GM21515 (cell line): Measurements from ENCODE around the gene PFN1.

Experiments used
- ATAC-seq: cut with Tn5 transposase; IDR thresholded peaks from one replicate; pipeline ENCODE4 v1.9.1; 2021; ENCODE audit not compliant: unreplicated experiment

PFN1 gene

DNA sequence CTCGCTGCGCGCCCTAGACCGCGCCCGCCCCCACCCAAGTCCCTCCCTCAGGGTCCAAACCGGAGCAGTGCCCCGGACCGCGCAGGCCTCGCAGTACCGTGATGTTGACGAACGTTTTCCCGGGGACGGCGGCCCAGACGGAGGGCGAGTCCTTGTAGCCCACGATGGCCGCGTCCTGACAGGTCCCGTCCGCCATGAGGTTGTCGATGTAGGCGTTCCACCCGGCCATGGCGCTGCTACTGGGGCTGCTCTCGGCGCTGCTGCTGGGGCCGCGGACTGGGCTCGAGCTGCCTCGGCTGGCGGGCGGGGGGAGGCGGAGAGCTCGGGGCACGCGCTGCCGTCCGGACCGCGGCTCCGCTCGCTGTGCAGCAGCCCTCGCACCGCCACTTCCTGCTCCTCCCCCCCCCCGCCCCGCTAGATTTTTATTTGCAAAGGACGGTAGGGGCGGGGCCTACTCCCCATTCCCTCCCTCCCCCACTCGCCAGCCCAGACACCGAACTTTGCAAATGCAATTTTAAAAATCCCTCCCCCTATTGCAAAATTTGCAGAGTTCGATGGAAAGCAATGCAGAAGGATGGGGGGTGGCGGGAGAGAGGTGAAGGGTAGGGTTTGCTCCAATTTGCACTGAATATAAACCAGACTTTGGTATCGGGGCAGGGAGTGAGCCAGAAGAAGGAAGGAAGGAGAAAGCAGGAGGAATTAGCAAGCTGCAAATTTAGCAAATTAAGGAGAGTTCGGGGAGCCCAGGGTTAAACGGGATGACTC is at the start of gene PFN1:
PFN1 (minus strand) TSS at position 365 of the 765 bp plus-strand sequence; CDS start at position 229, 136 bp downstream.
- no peak for ATAC-seq

DNA sequence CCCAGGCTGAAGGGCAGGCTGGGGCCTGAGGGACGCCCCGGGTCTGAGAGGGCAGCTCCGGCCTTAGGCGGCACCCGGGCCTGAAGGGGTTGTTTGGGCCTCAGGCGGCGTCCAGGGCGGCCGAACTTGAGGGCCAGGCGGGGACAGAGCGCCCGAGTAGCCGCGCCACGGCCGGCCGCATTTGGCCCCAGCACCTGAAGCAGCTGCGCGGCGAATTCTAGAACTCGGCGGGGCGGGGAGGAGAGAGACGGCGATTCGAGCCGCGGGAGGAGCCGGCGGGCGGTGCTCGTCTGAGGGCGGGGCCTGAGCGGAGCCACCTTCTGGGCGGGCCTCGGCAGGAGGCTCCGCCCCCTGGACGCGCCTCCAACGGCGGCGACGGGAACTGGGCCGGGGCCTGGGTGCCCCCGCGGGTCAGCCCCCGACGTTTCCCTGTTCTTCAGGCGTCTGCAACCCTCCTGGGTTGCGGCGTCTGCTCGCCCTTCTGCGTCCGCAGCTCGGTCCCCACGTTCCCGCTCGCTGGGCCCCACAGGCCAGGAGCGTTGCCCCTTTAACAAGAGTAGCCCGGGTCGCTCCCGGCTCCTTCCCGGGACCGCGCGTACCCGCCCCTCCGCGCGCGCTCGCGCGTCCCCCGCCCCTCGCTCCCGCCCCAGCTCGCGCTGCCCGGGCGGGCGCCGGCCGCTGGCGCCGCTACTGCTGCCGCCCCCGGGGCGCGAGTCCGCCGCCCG is 49.1 kb upstream of the PFN1 start, which contains the start of the genes INCA1 and KIF1C:
INCA1 (minus strand) TSS at position 221 of the 725 bp plus-strand sequence. CDS start 3,085 bp downstream, outside the sequence.
KIF1C (plus strand) TSS at position 649 of the 725 bp plus-strand sequence. CDS start 2,297 bp downstream, outside the sequence.
- ATAC-seq: peak; percentile 83

DNA sequence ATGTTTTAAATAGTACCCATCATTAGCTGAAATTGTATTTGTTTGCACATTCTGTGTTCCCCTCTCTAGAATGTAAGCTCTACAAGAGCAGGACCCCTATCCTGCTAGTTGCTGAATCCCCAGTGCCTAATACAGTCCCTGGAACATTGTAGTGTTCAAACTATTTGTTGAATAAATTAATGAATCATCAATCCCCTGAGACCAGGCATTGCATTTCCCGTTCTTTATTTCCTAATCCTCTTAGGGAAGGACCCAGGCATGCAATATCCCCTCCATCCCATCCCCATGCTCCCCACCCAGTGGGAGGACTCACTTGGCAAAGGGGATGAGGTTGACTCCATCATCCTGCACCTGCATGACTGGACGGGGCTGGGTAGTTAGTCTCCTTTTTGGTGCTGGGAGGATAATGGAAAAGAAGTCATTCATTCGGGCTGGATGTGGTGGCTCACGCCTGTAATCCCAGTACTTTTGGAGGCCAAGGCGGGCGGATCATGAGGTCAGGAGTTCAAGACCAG is 45.8 kb upstream of the PFN1 start:
- ATAC-seq: no peak

DNA sequence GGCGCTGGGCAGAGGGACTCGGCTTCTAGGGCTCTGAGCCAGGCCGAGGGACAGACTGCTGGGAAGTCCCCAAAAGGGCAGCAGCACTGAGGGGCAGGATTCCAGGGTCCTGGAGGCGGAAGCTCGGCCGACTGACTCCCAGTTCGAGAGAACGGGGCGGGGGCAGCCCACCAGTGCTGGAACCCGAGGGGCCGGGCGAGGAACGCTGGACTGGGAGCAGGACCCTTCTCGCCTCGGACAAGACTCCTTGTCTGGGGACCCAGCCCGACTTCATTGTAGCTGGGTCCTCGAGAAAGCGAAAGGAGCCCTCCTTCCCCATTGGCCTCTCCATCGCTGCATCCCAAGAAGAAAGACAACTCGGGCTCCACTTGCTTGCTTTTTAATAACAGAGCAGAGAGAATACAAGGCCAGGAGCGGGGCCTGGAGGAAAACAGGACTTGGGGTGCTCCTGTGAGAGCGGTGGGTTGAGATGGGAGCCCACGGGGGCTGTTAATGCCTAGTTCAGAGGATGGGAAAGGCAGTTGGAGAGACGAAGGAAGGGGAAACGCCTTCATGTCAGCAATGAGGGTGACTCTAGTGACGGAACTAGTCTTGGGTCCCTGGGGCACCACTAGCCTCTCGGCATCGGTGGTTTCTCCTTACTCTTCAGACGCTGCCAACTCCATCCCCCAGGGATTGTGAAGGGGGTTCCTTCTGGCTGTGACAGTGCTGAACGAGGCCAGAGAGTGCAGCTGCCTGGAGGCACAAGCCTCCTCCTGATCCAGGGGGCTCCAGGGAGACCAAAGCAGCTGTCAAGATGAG is 39.6 kb upstream of the PFN1 start:
- ATAC-seq: no peak

DNA sequence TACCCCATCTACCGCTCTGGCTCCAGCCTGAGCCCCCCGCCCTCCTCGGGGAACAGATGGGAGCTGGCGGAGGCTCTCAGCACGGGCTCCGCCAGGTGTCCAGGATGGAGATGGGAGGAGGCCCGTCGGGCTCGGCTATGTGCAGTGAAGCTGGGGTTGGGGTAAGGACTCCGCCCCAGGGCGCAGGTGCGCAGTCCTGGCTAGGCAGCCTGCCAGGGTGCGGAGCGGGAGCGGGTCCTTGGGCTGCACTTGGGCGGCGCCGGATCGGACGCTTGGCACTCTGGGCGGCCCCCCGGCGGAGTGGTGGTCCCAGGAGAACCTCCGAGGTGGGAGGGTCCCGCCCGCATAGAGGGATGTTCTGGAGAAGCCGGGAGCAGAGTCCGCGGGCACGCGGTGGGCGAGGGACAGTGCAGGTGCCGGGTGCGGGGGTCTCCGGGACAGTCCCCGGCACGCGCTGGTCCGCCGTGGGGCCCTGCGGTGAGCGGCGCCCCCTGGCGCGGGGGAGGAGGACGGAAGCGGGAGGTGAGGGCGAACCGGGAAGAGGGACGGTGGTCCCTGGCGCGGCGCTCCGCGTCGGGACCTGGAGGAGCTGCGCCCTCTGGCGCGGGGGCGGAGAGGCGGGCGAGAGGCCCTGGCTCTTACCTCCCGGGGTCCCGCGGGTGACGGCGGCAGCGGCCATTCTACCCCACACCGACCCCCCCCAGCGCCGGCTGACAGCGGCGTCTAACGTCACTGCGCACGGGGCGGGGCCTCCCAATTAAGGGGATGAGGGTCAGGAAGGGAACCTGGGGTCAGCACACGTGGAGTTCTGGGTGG is 38.8 kb upstream of the PFN1 start, which contains the start of gene CAMTA2:
CAMTA2 (minus strand) TSS at position 725 of the 816 bp plus-strand sequence. CDS start 1,453 bp downstream, outside the sequence.
- peak; percentile 57 for ATAC-seq

DNA sequence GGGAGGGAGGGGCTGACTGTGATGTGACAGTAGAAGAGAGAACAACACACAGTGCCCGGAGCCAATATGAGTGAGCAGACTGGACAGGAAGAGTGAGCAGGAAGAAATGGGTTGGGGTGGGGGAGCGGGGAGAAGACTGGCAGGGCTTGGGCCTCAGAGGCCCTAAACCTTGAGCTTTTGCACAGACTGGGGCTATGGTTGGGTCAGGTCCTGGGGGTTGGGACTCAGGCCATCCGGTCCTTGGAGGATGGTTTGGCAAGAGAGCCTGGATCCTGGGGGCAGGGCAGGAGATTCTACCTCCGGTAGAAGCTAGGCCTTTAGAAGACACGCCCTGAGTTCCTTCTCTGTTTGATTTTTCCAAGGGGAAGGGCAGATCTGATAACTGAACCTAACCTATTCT is 38.1 kb upstream of the PFN1 start:
- ATAC-seq: no peak

DNA sequence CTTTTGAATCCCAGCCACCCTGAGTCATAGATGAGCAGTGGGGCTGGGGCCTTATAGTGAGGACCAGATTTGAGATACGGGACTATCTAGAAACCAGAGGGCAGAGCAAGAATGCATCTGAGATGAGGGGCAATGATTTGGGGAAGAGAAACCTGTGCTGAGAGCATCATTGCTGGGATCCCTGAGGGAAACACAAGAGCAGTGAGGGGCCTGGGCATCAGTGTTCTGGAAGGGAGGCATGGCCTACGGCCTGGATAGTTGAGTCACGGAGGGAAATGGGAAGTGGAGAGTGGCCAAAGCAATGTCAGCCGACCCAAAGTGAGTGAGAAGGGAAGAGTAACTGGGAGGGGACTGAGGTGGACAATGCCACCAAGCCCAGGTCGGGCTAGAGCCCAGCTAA is 34.0 kb upstream of the PFN1 start:
- no peak for ATAC-seq

DNA sequence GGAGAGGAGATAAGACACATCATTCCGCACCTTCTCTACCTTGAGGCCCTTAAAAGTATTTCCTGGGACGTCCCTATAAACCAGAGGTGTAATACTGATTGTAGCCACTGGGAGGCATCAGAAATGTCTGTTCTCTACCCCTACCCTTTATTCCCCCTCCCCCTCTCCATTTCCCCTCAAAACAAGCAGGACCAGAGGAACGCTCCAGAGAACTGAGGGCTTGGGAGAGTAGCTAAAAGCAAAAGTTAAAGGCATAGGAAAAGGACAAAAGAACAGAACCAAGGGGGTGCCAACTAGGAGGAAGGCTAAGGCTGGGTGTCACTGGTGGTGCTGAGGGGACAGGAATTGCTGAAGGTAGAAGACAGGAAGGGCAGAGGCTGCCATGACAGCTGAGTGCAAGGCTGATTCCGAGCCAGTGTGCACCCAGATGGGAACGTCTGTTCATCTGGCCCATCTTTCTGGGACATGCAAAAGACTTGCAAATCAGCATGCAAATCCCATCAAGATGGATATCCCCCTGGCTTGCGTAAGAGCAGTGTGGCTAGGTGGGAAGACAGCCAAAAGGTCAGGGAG is 32.4 kb upstream of the PFN1 start:
- ATAC-seq: no peak

DNA sequence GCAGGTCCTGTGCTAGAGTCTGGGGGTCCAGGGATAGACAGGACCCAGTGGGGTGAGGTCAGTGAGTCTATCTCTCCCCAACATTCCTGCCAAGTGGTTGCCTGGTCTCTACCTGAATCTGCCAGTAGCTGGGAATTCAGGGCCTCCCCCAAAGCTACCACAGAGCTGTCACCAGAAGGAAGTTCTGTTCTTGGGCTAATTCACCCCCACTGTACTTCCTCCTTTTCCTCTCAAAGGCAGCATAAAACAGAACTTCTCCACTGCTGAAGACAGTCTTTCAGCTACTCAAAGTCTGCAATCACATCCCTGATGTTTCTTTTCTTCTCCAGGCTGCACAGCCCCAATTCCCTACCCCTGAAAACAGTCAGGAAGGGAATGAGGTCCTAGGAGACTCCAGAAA is 30.4 kb upstream of the PFN1 start:
- ATAC-seq: no peak

DNA sequence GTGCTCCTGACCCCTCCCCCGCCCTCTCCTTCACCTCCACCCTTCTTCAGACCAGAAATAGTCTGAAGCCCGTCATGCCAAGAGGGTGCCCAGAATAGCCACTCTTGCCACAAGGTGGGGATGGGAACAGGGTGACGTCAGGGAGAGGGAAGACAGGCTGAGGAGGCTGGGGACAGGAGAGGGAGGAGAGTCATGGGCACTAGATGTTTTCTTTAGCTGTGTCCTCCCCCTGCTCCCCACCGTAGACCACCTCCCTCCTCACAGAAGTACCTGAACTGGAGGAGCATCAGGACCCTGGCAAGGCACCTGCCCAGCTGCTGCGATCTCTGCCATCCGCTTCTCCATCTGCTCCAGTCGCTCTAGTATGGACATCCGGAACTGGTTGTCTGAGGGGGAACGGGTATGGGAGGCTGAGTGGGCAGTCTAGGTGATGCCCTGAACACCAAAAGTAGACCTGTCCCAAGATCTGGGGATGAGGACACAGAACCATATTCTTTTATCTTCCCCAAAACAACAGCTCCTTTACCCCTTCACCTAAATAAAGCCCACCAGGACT is 25.9 kb upstream of the PFN1 start:
- no peak for ATAC-seq

DNA sequence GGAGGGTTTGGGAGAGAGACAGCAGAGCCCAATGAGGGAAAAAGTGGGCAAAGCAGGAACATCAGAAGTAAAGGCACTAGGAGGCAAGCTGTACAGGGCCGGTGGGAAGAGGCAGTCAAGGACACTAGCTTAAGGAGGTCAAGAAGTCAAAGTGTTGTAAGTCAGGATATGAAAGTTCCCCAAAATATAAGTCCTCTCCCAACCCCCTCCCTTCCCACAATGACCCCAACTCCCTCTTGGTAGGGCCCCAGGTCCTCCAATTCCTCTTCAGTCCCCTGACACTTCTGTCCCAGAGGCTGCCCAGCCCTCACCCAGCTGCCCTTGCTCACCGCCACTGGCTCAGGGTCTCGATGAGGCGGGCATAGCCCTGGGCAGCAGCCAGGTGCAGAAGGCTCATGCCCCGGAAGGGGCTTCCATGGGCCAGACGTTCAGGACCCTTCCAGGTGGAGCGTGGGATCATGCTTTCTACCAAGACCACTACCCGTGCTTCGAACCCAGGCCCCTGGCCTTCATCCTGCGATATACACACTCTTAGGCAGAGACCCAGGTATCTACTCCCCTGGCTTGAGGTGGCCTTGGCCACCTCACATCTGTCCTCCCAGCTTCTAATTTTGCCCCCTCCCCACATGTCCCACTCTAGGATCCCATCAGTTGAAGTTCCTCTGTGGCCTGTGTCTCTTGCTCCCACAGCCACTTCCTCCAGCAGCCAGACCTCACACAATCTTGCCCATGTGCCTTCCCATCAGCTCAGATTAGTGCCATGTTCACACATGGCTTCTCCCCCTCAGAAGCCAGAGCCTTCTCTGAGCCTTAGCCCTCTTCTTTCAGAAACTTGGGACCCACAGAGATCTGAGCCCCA is 25.2 kb upstream of the PFN1 start:
- no peak for ATAC-seq

DNA sequence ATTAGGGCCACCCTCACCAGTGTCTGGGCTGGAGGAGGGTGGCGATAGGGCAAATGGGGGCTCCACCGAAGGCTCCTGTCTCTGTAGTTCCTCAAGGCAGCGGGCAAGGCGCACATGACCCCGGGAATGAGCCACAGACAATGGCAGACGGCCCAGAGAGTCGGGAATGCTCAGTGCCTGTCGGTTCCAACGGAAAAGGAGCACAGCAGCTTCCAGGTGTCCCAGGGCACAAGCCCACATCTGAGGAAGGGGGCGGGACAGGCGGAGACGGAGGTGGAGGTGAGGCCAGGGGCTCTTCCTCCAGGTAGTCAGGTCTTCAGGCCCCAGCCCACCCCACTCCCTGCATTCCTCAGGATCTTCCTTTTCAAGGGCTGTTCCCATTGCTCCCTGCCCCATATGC is 24.4 kb upstream of the PFN1 start:
- no peak for ATAC-seq

DNA sequence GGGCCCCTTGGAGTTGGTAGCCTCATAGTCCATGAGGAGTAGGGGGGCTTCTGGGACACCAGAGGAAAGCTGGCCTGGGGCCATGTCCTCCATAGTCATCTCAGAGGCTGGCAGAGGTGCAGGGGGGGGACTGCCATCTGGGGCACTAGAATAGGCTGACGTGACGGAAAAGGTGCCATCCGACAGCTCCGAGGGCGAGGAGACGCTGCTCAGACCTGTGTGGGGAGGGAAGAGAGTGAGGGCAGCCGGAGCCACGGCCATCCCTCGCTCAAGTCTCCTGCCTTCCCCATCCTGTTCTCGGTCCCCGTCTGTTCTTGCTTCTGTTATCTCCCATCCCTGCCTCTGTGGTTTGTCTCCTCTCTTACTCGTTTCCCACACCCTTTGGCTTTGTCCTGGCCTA is 24.0 kb upstream of the PFN1 start:
- ATAC-seq: no peak

DNA sequence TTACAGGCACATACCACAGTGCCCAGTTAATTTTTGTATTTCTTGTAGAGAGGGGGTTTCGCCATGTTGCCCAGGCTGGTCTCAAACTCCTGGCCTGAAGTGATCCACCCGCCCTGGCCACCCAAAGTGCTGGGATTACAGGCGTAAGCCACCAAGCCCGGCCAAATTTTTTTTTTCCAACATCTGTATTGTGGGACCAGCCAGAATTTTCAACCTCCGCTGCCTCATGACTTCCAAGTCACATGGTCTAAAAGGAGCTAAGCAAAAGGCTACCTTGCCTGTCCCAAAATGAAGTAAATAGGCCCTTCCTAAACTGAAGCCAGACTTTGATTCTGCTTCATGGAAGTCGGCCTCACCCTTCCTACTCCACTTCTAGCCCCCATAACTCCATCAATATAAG is 23.5 kb upstream of the PFN1 start:
- no peak for ATAC-seq

DNA sequence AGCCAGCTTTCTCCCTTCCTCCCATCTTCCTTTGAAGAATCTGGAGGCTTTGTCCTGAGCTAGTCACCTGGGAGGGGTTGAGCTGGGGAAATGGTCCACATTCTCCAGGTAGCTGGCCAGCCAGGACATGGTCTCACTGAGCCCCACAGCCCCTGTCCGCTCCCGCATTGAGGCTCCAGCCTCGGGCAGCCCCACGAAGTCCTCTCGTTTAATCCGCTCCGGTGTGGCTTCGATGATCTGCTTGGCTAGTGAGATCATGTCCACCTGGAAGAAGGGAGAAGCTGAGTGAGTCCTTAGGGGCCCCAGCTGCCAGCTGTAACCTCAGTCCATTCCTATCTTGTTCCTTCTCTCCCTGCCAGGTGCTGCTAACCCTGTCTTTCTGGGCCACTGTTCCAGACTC is 21.9 kb upstream of the PFN1 start:
- no peak for ATAC-seq

DNA sequence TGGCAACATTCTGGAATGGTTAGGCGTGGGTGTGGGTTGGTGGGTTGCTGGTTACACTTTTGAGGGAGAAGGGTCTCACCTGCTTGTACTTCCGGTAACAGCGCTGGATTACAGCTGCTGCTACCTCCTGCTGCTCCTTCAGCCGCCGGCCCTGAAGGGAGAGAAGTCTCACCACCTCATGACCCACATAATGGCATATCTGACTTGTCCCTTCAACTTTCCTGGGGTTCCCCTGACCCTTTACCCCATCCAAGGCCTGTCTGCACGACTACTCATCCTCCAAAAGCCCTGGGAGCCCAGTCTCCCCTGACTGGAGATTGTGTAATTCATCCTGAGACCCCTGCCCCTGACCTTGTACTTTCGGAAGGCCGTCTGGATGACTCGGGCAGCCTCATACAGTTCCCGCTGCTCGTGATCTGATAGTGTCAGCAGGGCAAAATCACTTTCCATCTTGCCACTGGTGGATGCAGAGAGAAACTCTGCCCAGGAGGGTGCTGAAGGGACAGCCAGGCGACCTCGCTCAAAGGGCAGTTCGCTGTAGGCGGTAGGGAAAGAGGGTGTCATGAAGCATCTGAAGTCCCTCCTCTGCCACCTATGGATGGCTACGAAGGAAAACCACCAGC is 21.3 kb upstream of the PFN1 start:
- no peak for ATAC-seq

DNA sequence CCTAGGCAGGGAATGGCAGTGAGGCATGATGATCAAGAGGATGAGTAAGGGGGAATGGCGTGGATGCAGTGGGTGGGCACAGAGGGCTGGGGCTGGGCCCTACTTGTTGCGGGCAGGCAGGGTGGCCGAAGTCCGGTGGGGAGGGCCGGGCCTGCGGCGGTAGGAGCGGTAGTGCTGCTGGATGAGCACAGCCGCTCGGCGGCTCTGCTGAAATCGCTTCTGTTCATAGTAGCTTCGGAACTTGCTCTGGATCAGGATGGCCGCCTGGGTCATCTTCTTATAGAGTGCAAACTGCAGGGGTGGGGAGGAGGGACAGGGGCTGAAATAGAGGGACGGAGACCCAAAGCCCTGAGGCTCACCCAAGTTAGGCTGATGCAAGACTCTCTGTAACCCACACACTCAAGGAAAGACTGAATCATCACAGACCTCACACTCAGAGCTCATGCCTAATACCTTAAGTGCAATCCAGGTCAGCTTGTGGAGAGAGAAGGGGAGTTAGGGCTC is 20.8 kb upstream of the PFN1 start:
- no peak for ATAC-seq

DNA sequence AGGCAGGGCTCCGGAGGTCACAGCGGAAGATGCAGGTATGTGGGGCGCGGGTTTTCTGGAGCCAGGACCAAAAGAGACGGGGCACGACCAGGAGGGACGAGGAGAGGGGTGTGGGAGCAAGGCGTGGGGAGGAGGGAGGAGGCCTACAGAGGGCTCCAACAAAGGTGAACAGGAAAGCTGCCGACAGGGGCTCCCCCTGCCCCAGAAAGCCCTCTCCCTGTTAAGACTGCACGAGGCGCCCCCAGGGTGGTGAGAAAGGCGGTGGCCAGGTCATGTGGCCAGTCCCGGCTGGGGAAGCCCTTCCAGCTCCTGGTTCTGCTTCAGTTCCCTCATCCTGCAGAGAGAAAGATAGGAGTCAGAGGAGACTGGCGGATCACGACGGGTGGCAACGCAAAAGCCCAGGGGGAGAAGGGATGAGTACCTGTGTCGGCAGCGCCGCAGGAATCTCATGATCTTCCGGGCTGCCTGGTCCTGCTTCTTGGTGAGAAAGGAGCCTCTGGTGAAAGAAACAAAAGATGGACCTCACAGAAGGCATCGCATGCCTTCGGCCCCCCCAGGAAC is 20.2 kb upstream of the PFN1 start:
- no peak for ATAC-seq
